ENCODE data around the gene UBAC1.

UBAC1 gene

GRCh38 chr9:135885100-135885853 is 75.9 kb downstream of the UBAC1 start:
- DNase-seq (ENCODE audit: low spot score) (no peak), FAIRE-seq (no peak)

GRCh38 chr9:135884328-135885035 is 76.7 kb downstream of the UBAC1 start:
- no peak for DNase-seq (ENCODE audit: low spot score)
- no peak for FAIRE-seq

- no peak for FAIRE-seq
- no peak for DNase-seq (ENCODE audit: low spot score)
Measured at GRCh38 chr9:135883410-135884089, 77.6 kb downstream of the UBAC1 start.

Measured in urothelium cell line (cell line).